ENCODE data around the gene RADIL.

GRCh38 chr7:4816419-4817080 is 67.0 kb downstream of the RADIL start:
- TF ChIP-seq ZNF444 (CRISPR knock-in tag; IDR thresholded peaks at IDR 0.05) (no peak), ZNF780A (CRISPR knock-in tag; IDR thresholded peaks at IDR 0.05) (no peak)
